Non-pigmented ciliary epithelial cell (primary cell): ENCODE measurements around the gene RIPOR3.
"Not testable (repeated sequence)": the region's sequence is repeated elsewhere in the genome, so short reads cannot be mapped to it uniquely, and the experiment has no call there.

Experiments
- DNase-seq: peaks from one replicate; pipeline ENCODE4 v3.0.0-alpha.2; 2010; ENCODE audit warnings: low read depth

RIPOR3 gene

DNA sequence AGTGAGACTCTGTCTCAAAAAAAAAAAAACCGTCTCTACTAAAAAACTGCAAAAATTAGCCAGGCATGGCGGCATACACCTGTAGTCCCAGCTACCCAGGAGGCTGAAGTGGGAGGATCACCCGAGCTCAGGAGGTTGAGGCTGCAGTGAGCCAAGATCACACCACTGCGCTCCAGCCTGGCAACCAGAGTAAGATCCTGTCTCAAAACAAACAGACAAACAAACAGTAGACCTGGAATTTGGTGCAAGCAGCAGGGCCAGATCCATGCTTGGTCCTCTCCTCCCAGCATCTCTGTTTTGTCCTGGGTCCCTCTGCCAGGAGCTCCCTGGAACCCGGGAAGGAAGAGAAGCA lies 11.6 kb downstream of the RIPOR3 start:
- no peak for DNase-seq

DNA sequence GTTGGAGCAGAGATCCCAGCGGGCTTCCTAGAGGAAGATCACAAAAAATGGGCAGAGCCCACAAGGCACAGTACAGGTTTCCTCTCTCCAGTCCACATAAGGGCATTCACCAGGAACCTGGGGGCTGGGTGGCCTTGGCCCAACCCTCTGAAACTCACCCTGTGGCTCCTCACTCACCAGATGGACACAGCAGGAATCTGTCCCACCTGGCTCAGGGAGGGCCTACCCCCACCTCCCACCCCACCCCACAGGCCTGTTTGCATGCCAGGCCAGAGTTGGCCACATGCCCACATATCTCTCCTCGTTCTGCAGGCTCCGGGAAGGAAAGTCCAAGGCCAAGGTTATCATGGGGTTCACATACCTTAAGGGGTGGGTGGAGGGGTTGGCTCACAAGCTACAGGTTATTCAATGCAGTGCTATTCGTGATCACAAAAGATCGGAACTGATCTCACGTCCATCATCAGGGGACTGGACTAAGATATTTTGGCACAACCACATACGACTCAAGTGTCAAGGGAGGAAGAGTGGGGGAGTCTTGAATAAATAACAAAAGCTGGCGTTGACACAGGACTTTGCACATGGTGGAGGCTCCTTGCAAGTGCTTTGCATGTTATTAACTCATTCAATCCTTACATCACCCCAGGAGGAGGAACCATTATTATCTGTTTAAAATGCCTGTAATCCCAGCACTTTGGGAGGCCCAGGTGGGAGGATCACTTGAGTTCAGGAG lies 13.0 kb downstream of the RIPOR3 start:
- no peak for DNase-seq

GRCh38 chr20:50676858-50677257 lies 14.5 kb downstream of the RIPOR3 start:
- no peak for DNase-seq

DNA sequence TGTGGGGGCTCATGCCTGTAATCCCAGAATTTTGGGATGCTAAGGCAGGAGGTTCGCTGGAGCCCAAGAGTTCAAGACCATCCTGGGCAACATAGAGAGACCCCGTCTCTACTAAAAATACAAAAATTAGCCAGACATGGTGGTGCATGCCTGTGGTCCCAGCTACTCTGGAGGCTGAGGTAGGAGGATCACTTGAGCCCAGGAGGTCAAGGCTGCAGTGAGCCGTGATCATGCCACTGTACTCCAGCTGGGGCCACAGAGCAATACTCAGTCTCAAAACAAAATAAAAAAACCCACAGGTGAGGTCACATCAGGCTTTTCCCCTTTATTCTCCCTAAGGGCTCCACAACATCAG lies 15.0 kb downstream of the RIPOR3 start:
- DNase-seq = not testable (repeated sequence)

GRCh38 chr20:50675671-50676376 lies 15.5 kb downstream of the RIPOR3 start:
- no peak for DNase-seq

- DNase-seq = no peak
These were observed 17.1 kb downstream of the RIPOR3 start for GRCh38 chr20:50674138-50674825.

DNA sequence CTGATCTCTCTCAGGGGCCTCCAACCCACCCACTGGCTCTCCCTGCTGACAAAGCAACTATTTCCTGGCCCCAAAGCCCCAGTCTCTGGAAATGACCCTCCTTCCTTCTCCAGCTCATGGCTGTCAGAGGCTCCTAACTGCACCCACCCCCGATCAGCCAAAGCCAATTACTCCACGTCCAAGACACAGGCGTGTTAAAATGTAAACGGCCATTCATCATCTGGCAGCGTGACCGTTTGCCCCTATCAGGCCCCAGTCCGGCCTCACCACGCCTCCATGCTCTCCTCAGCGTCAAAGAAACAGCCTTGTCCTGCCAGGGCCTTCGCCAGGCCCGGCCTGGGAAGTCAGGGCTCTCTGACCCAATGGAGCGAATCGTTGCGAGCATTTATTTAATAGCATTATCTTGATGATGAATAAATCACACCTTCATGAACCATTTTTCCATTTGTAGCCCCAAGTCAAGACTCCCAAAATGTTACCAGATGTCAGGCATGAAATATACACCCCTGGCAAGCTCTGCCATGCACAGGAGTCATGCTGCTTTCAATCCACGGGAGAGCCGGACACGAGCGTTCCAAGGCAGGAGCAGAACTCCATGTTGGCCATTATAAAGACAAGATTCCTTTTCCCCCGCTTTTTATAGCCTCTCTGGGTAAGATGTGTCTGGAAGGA lies 17.7 kb downstream of the RIPOR3 start:
- no peak for DNase-seq

DNA sequence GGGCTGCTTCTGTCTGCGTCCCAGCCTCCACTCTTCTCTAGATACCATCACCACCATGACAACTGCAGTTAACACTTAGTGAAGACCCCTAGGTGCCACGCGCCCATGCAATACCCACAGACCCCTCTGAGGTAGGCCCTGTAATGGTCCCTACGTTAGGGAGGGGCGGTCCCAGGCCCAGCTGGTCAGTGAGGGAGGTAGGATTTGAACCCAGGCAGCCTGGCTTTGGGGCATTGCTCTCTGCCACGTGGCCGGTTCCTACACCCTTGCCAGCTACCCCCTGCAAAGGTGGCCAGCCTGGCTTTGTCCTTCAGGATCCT lies 18.2 kb downstream of the RIPOR3 start:
- no peak for DNase-seq

GRCh38 chr20:50672400-50673145 lies 18.8 kb downstream of the RIPOR3 start:
- DNase-seq = no peak

DNA sequence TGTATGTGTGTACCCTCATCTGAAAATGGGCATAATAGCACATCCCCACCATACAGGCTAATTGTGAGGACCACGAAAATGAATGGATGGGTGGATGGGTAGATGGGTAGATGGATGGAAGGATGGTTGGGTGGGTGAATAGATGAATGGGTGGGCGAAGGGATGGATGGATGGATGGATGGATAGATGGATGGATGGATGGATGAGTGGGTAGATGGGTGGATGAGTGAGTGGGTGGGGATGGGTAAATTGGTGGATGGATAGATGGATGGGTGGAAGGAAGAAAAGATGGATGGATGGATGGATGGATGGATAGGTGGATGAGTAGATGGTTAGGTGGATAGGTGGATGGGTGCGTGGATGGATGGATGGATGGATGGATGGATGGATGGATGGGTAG lies 19.7 kb downstream of the RIPOR3 start:
- DNase-seq = no peak

DNA sequence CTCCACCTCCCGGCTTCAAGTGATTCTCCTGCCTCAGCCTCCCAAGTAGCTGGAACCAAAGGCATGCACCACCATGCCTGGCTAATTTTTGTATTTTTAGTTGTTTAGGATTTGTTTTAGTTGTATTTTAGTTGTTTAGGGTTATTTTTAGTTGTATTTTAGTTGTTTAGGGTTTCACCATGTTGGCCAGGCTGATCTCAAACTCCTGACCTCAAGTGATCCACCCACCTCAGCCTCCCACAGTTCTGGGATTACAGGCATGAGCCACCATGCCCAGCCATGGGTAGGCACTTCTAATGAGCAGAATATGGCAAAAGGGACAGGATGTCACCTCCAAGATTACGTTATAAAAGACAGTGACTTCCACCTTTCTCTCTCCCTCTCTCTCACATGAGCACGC lies 20.3 kb downstream of the RIPOR3 start:
- not testable (repeated sequence) for DNase-seq

DNA sequence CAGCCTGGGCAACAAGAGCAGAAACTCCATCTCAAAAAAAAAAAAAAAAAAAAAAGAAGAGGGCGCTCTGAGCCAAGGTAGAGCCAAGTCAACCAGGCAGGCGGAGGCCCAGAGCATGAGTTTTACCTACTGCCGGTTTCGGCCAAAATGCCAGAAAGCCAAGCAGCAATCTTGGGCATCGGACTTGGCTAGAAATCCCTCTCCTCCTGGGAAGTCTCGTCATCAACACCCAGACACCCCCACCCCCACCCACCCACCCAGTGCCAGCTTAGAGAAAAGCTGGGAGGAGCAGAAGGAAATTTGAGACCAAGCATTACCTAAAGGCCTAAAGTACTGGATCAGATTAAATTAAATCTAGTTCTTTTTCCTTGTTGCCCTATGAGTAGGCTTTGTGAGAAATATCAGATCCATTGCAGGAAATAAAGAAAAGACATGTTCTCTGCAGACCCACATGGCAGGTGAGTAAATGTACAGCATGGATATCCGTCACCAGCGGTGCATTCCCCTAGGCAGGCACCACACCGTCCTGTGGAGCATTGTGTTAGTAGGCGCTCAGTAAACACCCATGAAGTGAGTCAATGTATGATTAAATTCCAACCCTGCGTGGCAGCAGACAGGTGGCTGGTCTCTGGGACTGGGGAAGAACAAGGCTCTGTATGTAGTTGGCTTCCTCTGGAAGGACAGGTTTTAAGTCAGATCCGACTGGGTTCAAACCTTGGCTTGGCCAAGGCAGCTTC lies 21.0 kb downstream of the RIPOR3 start:
- DNase-seq = no peak

GRCh38 chr20:50668798-50669197 lies 22.5 kb downstream of the RIPOR3 start:
- DNase-seq = no peak

- DNase-seq = no peak
These were observed 23.0 kb downstream of the RIPOR3 start for GRCh38 chr20:50668326-50668725.

GRCh38 chr20:50666709-50667298 lies 24.5 kb downstream of the RIPOR3 start:
- DNase-seq = no peak

DNA sequence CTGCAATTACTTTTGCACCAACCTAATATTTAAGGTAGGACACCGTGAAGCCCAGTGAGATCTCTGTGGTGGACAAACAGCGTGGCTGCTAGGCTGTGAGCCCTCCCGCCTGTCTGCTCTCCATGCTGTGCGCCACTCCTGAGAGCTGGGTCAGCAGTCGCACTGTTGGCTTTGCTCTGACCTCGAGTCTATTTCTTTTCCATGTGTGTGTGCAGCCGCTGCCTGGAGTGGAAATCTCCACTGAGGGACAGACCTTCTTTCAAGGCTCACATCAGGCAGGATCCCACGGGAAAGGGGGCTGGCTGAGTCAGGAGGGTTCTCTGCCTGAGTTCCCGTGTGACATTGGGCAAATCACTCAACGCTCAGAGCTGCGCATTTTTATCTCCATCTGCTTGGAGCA lies 27.1 kb downstream of the RIPOR3 start:
- no peak for DNase-seq

GRCh38 chr20:50663095-50663821 lies 28.1 kb downstream of the RIPOR3 start:
- no peak for DNase-seq

- no peak for DNase-seq
These were observed 31.2 kb downstream of the RIPOR3 start for GRCh38 chr20:50659975-50660670.

- DNase-seq = no peak
These were observed 32.5 kb downstream of the RIPOR3 start for GRCh38 chr20:50658804-50659380.
